ENCODE data around the gene ACTR3C.

GRCh38 chr7:150339409-150339809, 16.1 kb upstream of the ACTR3C start:
- TF ChIP-seq TAF1 (IDR thresholded peaks at IDR 0.05; ENCODE audit: borderline replicate concordance, low read depth, low read length): no peak
- no peak for TF ChIP-seq POLR2AphosphoS5 (IDR thresholded peaks at IDR 0.05; ENCODE audit: low read depth, low read length)

All from GM12892 (cell line).